AG08395 (cell line): Measurements from ENCODE around the gene KIF14.
"Not testable (repeated sequence)": the region's sequence is repeated elsewhere in the genome, so short reads cannot be mapped to it uniquely, and the experiment has no call there.

Experiments
- DNase-seq: peaks from one replicate; pipeline ENCODE4 v3.0.0; 2012; ENCODE audit warnings: mixed read lengths, low spot score

KIF14 gene

DNA sequence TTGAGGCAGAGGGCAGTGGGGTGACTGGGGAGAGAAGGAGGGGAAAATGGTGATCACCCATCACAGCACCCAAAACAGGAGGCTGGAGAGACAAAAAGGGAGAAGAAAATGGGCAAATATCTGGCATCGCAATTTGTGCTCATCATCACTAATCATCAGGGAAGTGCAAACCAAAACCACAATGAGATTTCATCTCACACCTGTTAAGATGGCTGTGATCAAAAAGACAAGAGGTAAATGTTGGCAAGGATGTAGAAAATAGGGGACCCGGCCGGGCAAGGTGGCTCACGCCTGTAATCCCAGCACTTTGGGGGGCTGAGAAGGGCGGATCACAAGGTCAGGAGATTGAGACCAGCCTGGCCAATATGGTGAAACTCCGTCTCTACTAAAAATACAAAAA, 74.0 kb downstream of the KIF14 start:
- no peak for DNase-seq

DNA sequence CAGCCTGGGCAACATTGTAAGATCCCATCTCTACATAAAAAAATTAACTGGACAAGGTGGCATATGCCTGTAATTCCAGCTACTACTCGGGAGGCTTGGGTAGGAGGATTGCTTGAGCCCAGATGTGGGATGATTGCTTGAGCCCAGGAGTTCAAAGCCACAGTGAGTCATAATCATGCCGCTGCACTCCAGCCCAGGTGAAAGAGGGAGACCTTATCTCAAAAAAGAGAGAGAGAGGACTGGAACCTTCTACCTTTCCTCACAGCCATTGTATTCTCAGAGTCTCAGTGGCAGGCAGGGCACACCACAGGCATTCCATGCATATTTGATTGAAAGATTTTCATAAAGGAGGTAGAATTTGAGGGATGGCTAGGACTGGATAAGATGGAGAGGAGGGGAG, 78.4 kb downstream of the KIF14 start:
- no peak for DNase-seq

DNA sequence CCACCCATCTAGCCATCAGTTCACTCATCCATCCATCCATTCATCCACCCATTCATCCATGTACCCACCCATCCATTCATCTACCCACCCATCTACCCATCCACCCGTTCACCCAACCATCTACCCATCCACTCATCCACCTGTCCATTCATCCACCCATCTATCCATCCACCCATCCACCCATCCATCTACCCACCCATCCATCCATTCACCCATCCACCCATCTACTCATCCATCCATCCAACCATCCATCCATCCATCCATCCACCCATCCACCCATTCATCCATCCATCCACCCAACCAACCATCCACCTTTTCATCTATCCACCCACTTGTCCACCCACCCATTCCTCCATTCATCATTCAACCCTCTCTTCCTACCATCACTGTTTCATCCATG, 80.3 kb downstream of the KIF14 start:
- DNase-seq: no peak

DNA sequence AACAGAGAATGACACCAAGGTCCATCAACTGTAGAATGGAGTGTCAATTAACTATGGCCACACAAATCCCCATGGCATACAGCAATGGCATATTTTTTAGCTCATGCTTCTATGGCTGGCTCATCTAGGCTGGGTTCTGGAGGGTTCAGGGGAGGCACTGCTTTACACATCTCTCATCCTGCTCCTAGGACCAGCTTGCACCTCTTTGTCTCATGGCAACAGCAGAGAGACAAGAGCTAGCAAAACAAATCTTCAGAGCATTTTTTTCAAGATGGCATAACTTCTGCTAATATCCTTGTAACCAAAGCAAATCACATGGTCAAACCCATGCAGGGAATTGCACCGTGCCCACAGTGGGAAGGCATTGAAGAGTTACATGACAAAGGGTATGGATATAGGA, 82.4 kb downstream of the KIF14 start:
- no peak for DNase-seq

DNA sequence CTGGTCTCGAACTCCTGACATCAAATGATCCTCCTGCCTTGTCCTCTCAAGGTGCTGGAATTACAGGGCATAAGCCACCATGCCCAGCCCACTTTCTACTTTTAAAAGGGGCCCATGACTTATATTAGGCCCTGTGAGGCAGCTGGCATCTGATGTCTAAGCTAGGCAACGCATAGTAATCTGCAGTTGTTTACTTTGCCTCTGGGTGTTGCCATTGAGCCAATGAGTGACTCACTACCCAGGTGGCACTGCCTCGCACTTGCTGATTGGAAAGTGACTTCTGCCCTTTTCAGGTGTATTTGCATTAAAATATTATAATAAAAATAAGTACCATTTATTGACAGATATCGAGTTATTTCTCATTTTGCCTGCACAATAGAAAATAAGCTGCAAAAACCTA, 84.9 kb downstream of the KIF14 start:
- DNase-seq: peak; percentile 48

DNA sequence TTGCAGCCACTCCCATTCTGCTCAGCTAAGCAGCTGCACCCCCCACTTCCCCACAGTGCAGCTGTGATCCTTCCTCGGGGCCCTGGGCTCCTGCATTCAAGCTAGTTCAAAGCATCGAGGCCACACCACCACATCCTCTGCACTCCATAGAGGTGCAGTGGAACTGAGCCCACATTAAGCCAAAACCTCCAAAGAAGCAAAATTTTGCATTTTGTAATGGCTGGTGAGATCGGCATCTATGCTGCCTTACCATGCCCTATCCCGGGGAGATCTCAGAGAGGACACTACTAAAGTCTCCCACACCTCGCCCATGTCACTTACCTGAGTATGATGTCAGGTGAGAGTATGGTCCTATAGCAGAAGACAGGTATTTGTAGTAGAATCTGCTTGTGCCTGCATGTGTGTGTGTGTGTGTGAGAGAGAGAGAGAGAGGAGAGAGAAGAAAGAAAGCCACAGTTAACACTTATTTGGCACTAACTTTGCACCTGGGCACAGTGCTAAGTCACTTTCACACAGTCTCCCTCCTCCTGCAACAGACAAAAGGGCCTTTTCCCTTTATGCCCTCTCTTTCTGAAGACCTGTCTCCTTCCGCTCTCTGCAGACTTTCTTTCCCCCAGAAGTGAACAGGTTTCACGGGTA, 89.8 kb downstream of the KIF14 start:
- DNase-seq: no peak

DNA sequence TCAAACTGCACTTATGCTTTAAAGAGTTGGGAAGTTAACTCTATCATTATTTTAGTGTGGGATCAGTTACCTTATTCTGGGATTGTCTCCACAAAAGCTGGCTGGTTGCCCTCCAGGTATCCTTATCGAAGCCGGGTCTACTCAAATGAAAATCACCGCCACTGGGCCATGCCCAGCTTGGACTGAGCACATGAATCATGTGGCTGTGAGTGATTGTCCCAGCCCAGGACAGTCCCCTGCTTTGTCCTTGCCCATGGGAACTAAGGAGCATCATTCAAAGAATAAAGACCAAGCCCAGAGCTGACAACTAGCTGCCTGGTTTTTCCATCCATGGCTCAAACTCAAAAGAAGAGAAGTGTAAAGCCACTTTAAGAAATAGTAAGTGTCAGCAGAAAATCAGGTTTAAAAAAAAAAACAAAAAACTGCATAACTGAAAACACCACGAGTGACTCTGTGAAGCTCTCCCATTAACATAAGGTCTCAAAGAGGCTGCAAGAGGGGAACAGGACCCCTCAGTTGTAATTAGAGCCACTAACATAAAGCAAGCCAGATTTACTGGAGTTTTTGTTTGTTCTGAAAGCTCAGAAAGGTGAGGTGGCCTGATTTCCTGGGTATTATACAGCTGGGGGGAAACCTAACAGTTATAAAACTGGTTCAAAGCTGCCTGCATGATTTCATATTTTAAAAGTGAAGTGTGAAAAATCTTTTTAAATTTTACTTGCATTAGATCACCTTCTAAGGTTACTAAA, 91.5 kb downstream of the KIF14 start:
- DNase-seq: no peak

DNA sequence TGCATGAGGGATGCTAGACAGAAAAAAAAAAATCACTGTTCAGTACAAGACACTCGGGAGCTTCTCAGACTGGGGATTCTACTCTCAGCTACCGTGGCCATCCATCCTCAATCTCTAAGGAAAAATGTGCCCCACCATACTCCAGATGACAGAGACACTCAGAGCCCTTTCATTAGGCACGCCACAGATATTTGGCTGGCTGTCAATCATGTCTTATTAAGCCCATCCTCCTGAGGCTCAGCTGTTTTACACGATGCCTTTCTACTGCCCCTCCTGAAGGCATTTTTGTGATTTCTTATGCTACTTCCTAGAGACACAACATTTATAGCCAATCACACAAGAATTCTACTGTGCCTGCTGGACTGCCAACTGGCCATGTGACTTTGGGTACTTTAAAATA, 92.9 kb downstream of the KIF14 start:
- DNase-seq: no peak

DNA sequence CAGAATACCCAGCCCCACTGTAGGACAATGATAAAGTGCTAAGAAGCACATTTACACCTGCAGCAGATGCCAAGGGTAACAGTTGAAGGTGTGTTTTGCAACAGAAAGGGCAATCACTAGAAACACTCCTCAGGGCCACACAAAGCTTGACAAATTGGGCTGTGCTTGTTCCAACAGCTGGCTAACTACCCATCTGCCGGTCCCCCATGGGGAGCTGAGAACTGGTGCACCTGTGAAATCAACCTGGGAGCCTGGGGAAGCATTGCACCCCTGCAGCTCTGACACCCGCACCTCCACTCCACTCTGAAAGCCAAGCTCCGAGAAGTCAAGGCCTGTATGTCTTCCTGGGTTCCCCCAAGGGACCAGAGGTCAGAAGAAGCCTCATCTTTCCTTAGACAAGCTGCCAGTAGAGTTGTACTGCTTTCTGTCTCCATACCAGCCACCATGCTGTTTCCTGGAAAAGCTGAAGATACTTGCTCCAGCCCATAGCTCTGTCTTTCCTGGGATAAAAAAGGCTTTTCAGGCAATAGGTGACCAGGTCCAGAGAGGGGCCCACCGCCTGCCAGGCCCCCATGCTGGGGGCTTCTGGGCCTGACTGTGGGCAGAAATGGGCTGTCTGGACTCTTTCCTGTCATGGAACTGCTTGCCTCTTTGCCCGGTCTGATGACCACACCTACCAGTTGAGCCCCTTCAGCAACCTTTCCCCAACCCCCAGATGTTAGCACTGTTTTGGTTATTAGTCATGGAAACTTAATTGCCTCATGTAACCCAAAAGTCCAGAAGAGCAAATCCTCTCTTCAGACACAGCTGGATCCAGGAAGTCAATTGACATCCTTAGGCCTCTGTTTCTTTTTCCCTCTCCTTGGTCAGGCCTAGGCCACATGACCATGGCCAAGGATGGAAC, 93.6 kb downstream of the KIF14 start:
- DNase-seq: no peak

DNA sequence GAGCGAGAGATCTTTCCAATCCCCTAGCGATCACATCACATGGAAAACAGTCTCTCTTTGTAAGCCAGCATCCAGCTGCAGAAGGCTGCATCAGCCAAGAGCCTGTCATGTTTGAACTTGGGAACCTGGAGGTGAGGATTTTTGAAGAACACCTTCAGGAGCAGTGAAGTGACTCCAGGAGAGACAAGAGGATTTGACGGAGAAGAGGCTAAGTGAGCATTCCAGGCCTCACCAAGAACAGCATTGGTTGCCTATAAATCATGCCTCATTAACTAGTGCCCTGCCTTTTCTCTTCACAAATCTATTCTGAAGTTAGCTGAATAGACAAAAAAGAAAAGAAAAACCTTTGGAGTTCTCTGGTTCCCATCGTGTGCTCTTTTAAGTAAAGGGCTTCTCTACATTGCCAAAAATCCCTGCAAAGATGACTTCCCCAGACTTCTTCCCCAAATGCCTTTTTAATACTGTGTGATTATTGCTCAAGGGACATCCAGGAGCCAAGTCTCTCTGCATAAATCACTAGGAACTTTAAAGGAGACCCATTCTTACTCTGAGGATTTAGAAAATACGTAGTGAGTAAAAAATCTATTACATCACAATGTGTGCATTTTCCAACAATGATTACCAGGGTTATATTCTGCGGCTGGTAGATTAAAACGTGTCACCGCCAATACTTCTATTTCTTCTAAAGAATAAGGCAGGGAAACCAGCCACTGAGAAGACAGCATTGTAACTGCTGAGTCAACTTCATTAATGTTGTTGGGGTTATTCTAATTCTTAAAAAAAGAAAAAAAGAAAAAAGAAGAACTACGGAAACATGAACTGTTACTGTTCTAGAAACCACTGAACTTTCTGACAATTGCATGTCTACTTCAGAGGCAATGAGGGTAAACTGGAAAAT, 95.2 kb downstream of the KIF14 start:
- DNase-seq: peak; percentile 39

DNA sequence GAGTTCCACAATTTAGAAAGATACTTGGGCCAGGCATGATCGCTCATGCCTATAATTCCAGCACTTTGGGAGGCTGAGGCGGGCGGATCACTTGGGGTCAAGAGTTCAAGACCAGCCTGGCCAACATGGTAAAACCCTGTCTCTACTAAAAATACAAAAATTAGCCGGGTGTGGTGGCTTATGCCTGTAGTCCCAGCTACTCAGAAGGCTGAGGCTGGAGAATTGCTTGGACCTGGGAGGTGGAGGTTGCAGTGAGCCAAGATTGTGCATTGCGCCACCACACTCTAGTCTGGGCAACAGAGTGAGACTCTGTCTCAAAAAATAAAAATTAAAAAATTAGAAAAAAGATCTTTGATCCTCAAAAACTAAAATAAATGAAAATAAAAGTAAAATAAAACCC, 96.0 kb downstream of the KIF14 start:
- DNase-seq: not testable (repeated sequence)

DNA sequence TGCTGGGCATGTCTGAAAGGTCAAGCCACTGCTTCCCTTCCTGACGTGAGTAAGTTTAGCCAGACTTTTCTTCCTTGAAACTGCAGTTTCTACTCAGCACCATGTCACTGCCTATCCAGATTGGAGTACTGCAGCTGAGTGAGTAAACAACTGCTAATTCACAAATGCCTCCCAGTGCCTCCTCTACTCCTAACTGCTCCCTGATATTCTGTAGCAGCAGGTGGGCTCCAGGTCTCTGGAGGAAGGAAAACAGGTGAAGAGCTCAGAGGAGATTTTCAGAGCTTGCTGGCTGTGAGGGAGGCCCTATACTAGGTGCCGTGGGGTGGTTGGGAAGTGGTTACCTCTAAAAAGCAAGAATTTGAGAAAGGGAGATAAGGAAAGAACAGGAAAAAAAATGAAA, 96.5 kb downstream of the KIF14 start:
- no peak for DNase-seq

DNA sequence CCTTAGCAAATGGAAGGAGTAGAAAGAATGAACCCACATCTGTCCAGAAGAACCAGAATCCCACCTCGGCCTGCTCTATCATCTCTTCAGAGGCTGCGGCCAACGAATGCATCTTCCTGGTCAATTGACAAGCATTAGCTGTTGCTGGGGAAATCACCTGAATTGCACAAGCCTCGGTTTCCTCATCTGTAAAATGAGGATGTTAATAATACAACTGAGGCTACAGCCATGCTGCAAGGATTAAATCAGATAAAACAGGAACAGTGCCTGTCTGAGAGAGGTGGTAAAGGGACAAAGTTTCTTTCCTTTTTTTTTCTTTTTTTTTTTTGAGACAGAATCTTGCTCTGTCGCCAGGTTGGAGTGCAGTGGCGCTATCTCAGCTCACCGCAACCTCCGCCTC, 99.8 kb downstream of the KIF14 start:
- DNase-seq: no peak

DNA sequence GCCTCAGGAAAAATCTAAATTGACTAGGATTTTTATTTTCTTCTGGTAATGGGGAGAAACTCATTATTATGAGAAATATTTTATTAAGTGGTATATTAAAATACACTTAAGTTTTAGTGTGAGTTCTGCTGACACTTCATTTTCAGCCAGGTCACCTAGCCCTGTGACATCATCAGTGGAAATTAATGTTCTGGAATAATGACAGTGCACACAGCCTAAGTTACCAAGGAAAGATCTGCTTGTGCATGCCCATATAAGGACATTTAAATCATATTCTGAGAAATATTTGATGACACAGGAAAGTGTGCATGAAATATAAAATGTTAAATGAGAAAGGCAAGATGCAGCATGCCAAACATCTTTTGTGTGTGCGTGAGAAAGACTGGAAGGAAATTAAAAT, 102.0 kb downstream of the KIF14 start:
- DNase-seq: no peak

DNA sequence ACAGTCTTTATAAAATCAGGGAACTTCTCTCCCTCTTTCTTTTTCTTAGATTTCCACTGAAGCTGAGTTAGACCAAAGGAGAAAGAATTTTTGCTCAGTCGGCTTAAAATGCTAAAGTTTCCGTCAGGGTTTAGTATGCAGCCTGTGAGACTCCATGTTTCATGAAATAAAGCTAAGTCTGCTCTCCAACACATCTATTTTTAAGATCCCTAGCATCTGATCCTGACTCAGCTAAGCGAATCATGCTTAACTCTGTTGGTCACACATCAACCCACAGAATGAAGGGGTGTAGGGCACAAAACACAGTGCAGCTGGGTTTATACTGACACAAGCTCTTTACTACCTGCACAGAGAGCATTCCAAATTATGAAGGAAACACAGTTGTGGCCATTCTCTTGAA, 108.4 kb downstream of the KIF14 start:
- DNase-seq: peak; percentile 79

DNA sequence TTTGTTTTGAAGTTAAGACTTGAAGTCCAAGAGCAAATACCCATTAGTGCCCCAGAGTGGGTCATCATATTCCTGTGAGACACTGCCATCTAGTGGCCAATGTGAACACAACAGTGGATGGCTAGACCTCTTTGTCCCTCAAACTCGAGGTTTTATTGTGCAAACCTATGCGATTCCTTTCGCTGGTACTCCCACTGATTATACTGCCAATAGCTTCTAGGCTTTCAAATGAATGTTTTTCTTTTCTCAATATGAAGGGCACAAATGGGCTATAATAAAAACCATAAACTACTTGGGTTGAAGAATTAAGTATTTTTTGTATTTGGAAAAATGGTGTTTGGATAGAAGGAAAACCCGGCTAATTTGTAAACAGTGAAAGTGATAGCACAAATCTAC, 110.3 kb downstream of the KIF14 start:
- peak; percentile 85 for DNase-seq

DNA sequence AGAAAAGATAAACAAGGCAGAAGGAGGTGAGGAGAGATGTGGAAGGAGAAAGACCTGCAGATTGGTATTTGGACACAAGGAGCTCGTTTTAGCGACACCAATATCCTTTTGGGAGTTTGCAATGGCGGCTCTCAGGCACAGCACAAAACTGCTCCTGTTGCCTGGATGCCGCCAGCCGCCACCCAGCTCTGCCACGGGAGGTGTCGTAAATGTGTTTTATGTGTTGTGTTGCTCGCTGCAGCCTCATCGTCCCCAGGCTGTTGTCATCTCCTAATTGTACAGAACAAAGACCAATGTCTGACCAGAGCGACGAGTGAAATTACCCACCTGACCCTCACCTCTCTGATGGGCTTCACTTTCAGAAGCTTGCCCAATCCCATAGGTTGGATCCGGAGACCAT, 114.1 kb downstream of the KIF14 start:
- DNase-seq: no peak

DNA sequence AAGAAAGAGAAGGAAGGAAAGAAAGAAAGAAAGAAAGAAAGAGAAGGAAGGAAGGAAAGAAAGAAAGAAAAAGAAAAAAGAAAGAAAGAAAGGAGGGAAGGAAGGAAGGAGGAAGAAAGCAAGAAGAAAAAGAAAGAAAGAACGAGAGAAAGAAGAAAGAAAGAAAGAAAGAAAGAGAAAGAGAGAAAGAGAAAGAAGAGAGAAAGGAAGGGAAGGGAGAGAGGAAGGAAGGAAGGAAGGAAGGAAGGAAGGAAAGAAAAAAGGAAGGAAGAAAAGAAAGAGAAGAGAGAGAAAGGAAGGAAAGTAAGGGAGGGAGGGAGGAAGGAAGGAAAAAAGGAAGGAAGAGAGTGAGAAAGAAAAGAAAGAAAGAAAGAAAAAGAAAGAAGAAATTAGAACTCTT, 115.3 kb downstream of the KIF14 start:
- no peak for DNase-seq
